H9 (cell line): Measurements from ENCODE around the gene NRXN3. TPM values are rescaled to one million over a fixed set of nuclear protein-coding genes. Genes with fewer than 3 reads are reported as not detected.

Experiments used
- DNase-seq: peaks from one replicate; pipeline ENCODE4 v3.0.0-alpha.2; 2017
- H2AFZ ChIP-seq: one replicate; pipeline ENCODE4 v1.6.1; 2013; ENCODE audit warnings: mild to moderate bottlenecking, low read length, control low read depth, moderate library complexity
- H2AK5ac ChIP-seq: 2 replicates; pipeline ENCODE4 v1.6.1; 2013; ENCODE audit warnings: low read length, control low read depth, mixed read lengths; ENCODE audit not compliant: insufficient read length
- H2BK120ac ChIP-seq: one replicate; pipeline ENCODE4 v1.6.1; 2013; ENCODE audit warnings: low read depth, mild to moderate bottlenecking, low read length, control low read depth, inconsistent platforms; ENCODE audit not compliant: poor library complexity, severe bottlenecking
- H2BK12ac ChIP-seq: 2 replicates; pipeline ENCODE4 v1.6.1; 2013; ENCODE audit warnings: low read length, control low read depth, mixed read lengths, low read depth; ENCODE audit not compliant: insufficient read length
- H2BK15ac ChIP-seq: 2 replicates; pipeline ENCODE4 v1.6.1; 2013; ENCODE audit warnings: low read depth, low read length, control low read depth
- H2BK20ac ChIP-seq: one replicate; pipeline ENCODE4 v1.6.1; 2013; ENCODE audit warnings: low read depth, mild to moderate bottlenecking, low read length, control low read depth, inconsistent platforms; ENCODE audit not compliant: poor library complexity, severe bottlenecking
- H2BK5ac ChIP-seq: 2 replicates; pipeline ENCODE4 v1.6.1; 2013; ENCODE audit warnings: low read length, control low read depth, mixed read lengths; ENCODE audit not compliant: insufficient read length
- H3K14ac ChIP-seq: 2 replicates; pipeline ENCODE4 v1.6.1; 2013; ENCODE audit warnings: low read length, control low read depth; ENCODE audit not compliant: insufficient read depth
- H3K18ac ChIP-seq: 2 replicates; pipeline ENCODE4 v1.6.1; 2013; ENCODE audit warnings: low read depth, mild to moderate bottlenecking, mixed read lengths, low read length, control low read depth; ENCODE audit not compliant: insufficient read length
- H3K23ac ChIP-seq: 2 replicates; pipeline ENCODE4 v1.6.1; 2013; ENCODE audit warnings: low read length, control low read depth, mixed read lengths, low read depth; ENCODE audit not compliant: insufficient read length
- H3K23me2 ChIP-seq: 2 replicates; pipeline ENCODE4 v1.6.1; 2013; ENCODE audit warnings: low read depth, mild to moderate bottlenecking, mixed read lengths, low read length, control low read depth; ENCODE audit not compliant: insufficient read length, poor library complexity, severe bottlenecking
- H3K27ac ChIP-seq: 2 replicates; pipeline ENCODE4 v1.5.1; 2013; ENCODE audit warnings: low read length, control low read depth, mixed read lengths, low read depth; ENCODE audit not compliant: insufficient read length
- H3K27me3 ChIP-seq: 2 replicates; pipeline ENCODE4 v1.6.1; 2013; ENCODE audit warnings: low read length, control low read depth, inconsistent platforms; ENCODE audit not compliant: insufficient read depth
- H3K4ac ChIP-seq: 2 replicates; pipeline ENCODE4 v1.6.1; 2013; ENCODE audit warnings: low read depth, mild to moderate bottlenecking, control low read depth, inconsistent platforms, low read length, moderate library complexity
- H3K4me1 ChIP-seq: 2 replicates; pipeline ENCODE4 v1.6.1; 2013; ENCODE audit warnings: low read length, control low read depth, inconsistent platforms; ENCODE audit not compliant: insufficient read depth
- H3K4me2 ChIP-seq: 2 replicates; pipeline ENCODE4 v1.6.1; 2013; ENCODE audit warnings: low read length, control low read depth, mixed read lengths; ENCODE audit not compliant: insufficient read length, insufficient read depth
- H3K56ac ChIP-seq: 2 replicates; pipeline ENCODE4 v1.6.1; 2013; ENCODE audit warnings: low read depth, mild to moderate bottlenecking, mixed read lengths, low read length, control low read depth; ENCODE audit not compliant: insufficient read length
- H3K79me1 ChIP-seq: 2 replicates; pipeline ENCODE4 v1.6.1; 2013; ENCODE audit warnings: low read depth, mild to moderate bottlenecking, moderate library complexity, low read length, control low read depth, inconsistent platforms; ENCODE audit not compliant: insufficient read depth, poor library complexity, severe bottlenecking
- H3K79me2 ChIP-seq: 2 replicates; pipeline ENCODE4 v1.6.1; 2013; ENCODE audit warnings: low read length, control low read depth, inconsistent platforms; ENCODE audit not compliant: insufficient read depth
- H3K9ac ChIP-seq: 2 replicates; pipeline ENCODE4 v1.6.1; 2013; ENCODE audit warnings: low read length, control low read depth, mixed read lengths; ENCODE audit not compliant: insufficient read length; ENCODE audit errors: extremely low read depth
- H3K9me3 ChIP-seq: one replicate; pipeline ENCODE4 v1.6.1; 2013; ENCODE audit warnings: low read depth, low read length, inconsistent platforms; ENCODE audit not compliant: control insufficient read depth
- H3T11ph ChIP-seq: one replicate; pipeline ENCODE4 v1.6.1; 2013; ENCODE audit warnings: mild to moderate bottlenecking, low read length, control low read depth, inconsistent platforms
- H4K20me1 ChIP-seq: one replicate; pipeline ENCODE4 v1.6.1; 2013; ENCODE audit not compliant: control insufficient read depth, insufficient read length, insufficient read depth
- H4K5ac ChIP-seq: 2 replicates; pipeline ENCODE4 v1.6.1; 2013; ENCODE audit warnings: low read depth, mild to moderate bottlenecking, mixed read lengths, low read length, control low read depth; ENCODE audit not compliant: insufficient read length
- H4K8ac ChIP-seq: replicated peaks from 2 replicates; pipeline ENCODE4 v1.6.1; 2013; ENCODE audit warnings: low read length, control low read depth, mixed read lengths, low read depth; ENCODE audit not compliant: insufficient read length
- H4K91ac ChIP-seq: 2 replicates; pipeline ENCODE4 v1.6.1; 2013; ENCODE audit warnings: low read depth, mild to moderate bottlenecking, moderate library complexity, mixed read lengths, low read length, control low read depth; ENCODE audit not compliant: insufficient read length
- H3K27ac Mint-ChIP-seq, 3 experiments: 2 replicates in 2 of 3; 3 replicates in 1 of 3; pipeline ENCODE4 v1.8.0; 2020 to 2021; ENCODE audit warnings: mixed read lengths in 3 of 3, mild to moderate bottlenecking in 1 of 3, moderate library complexity in 1 of 3
- H3K27me3 Mint-ChIP-seq: 2 replicates; pipeline ENCODE4 v1.8.0; 2021; ENCODE audit warnings: low read depth, mild to moderate bottlenecking, moderate library complexity, mixed read lengths
- H3K36me3 Mint-ChIP-seq, 3 experiments: 2 replicates in 2 of 3; 3 replicates in 1 of 3; pipeline ENCODE4 v1.8.0; 2020 to 2021; ENCODE audit warnings: low read depth in 3 of 3, mixed read lengths in 3 of 3; ENCODE audit not compliant: insufficient read depth in 1 of 3
- H3K4me1 Mint-ChIP-seq, 2 experiments: 2 replicates each; pipeline ENCODE4 v1.8.0; 2020; ENCODE audit warnings: mixed read lengths in 2 of 2
- H3K4me3 Mint-ChIP-seq, 2 experiments: 2 replicates in 1 of 2; 3 replicates in 1 of 2; pipeline ENCODE4 v1.8.0; 2020 to 2021; ENCODE audit warnings: mild to moderate bottlenecking in 2 of 2, mixed read lengths in 2 of 2, moderate library complexity in 1 of 2
- H3K9me3 Mint-ChIP-seq, 2 experiments: 2 replicates in 1 of 2; 3 replicates in 1 of 2; pipeline ENCODE4 v1.8.0; 2020; ENCODE audit warnings: mild to moderate bottlenecking in 2 of 2, mixed read lengths in 2 of 2, moderate library complexity in 1 of 2
- CTCF ChIP-seq: fragments of 200-600 bp; sonication (generic); conservative IDR thresholded peaks from 3 replicates; pipeline ENCODE4 v1.8.0; 2021; ENCODE audit warnings: antibody characterized with exemption, mild to moderate bottlenecking
- WGBS: extraction: QIAGEN DNeasy Blood & Tissue Kit; methylation state at CpG from one replicate; pipeline ENCODE4 v1.1.7; 2013; ENCODE audit warnings: missing lambda C conversion rate, low lambda C conversion rate, mixed read lengths; ENCODE audit not compliant: insufficient read length; ENCODE audit errors: extremely low coverage; 5-methylcytosine and 5-hydroxymethylcytosine counted together
- total RNA-seq: library from RNA; stranded (reverse); gene quantifications from 2 replicates; pipeline ENCODE4 v1.2.1, GENCODE V29; 2021

Gene NRXN3
- total RNA-seq, 1 experiment from 2014 or later = 1.8 TPM

- H3K27ac ChIP-seq = no peak overlapping the region
- no peaks in the 10 kb centered on the region for H3K27me3 Mint-ChIP-seq
These were observed 1691.9 kb downstream of the NRXN3 start for GRCh38 chr14:79862045-79862444.

More at GRCh38 chr14:79862045-79862444, 1691.9 kb downstream of the NRXN3 start:
- Histone ChIP-seq H4K8ac (no peak overlapping the region), H2AFZ (no peak overlapping the region), H3K4me1 (no peaks in the 10 kb centered on the region), H2BK20ac (no peak overlapping the region), H3K9ac (no peak overlapping the region), H3T11ph (no peak overlapping the region), H3K4me2 (no peak overlapping the region), H2BK15ac (no peak overlapping the region), H3K56ac (no peak overlapping the region), H3K4ac (no peak overlapping the region), H2BK5ac (no peak overlapping the region), H2BK12ac (no peak overlapping the region), H3K79me1 (no peaks in the 10 kb centered on the region), H3K79me2 (no peaks in the 10 kb centered on the region), H4K5ac (no peak overlapping the region), H3K14ac (no peak overlapping the region), H4K91ac (no peak overlapping the region), H3K18ac (no peak overlapping the region), H4K20me1 (no peaks in the 10 kb centered on the region), H2BK120ac (no peak overlapping the region), H3K9me3 (no peaks in the 10 kb centered on the region), H2AK5ac (no peak overlapping the region), H3K23ac (no peak overlapping the region), H3K23me2 (no peaks in the 10 kb centered on the region), H3K27me3 (no peaks in the 10 kb centered on the region)
- no peaks in the 10 kb centered on the region for H3K4me1 Mint-ChIP-seq
- no CpG with 5 or more reads among the region's 12 CpGs for WGBS
- DNase-seq = no peak
- no peaks in the 10 kb centered on the region for H3K36me3 Mint-ChIP-seq
- no peak for TF ChIP-seq CTCF
- no peak overlapping the region for H3K4me3 Mint-ChIP-seq
- H3K9me3 Mint-ChIP-seq = no peaks in the 10 kb centered on the region
- H3K27ac Mint-ChIP-seq = no peak overlapping the region; a peak in 1 of 7 replicates
